Neural progenitor cell (in vitro differentiated cells): Measurements from ENCODE around the gene ST6GAL1. TPM values are rescaled to one million over a fixed set of nuclear protein-coding genes. Genes with fewer than 3 reads are reported as not detected.

Experiments
- DNase-seq: peaks from one replicate; pipeline ENCODE4 v3.0.0-alpha.2; 2016; ENCODE audit warnings: low spot score
- H2AFZ ChIP-seq: fragments of 200-600 bp; sonication (generic); replicated peaks from 2 replicates; pipeline ENCODE4 v1.6.1; 2016; ENCODE audit warnings: antibody characterized with exemption
- H3F3A ChIP-seq: fragments of 200-600 bp; sonication (generic); 2 replicates; pipeline ENCODE4 v1.6.1; 2016; ENCODE audit warnings: antibody characterized with exemption, low read depth
- H3K27ac ChIP-seq: fragments of 200-600 bp; sonication (generic); 2 replicates; pipeline ENCODE4 v1.5.1; 2016; ENCODE audit warnings: mild to moderate bottlenecking
- H3K27me3 ChIP-seq: fragments of 200-600 bp; sonication (generic); 2 replicates; pipeline ENCODE4 v1.6.1; 2016; ENCODE audit warnings: mild to moderate bottlenecking, moderate library complexity
- H3K36me3 ChIP-seq: fragments of 200-600 bp; sonication (generic); 2 replicates; pipeline ENCODE4 v1.5.1; 2016
- H3K4me1 ChIP-seq: fragments of 200-600 bp; sonication (generic); 2 replicates; pipeline ENCODE4 v1.6.1; 2016; ENCODE audit warnings: mixed run types
- H3K4me2 ChIP-seq: fragments of 200-600 bp; sonication (generic); 2 replicates; pipeline ENCODE4 v1.6.1; 2016
- H3K4me3 ChIP-seq: fragments of 200-600 bp; sonication (generic); 2 replicates; pipeline ENCODE4 v1.5.1; 2016
- H3K79me2 ChIP-seq: fragments of 200-600 bp; sonication (generic); 2 replicates; pipeline ENCODE4 v1.6.1; 2016; ENCODE audit warnings: low read depth
- H3K9ac ChIP-seq: fragments of 200-600 bp; sonication (generic); 2 replicates; pipeline ENCODE4 v1.6.1; 2016
- H3K9me3 ChIP-seq: fragments of 200-600 bp; sonication (generic); 2 replicates; pipeline ENCODE4 v1.5.1; 2016; ENCODE audit warnings: low read depth
- H4K20me1 ChIP-seq: fragments of 200-600 bp; sonication (generic); 2 replicates; pipeline ENCODE4 v1.6.1; 2016; ENCODE audit warnings: low read depth
- H3K27ac Mint-ChIP-seq: 3 replicates; pipeline ENCODE4 v1.8.0; 2021; ENCODE audit warnings: mixed read lengths
- H3K27me3 Mint-ChIP-seq: 2 replicates; pipeline ENCODE4 v1.8.0; 2022; ENCODE audit warnings: low read depth, mild to moderate bottlenecking, inconsistent platforms, moderate library complexity, mixed read lengths; ENCODE audit not compliant: insufficient read depth
- H3K36me3 Mint-ChIP-seq: 3 replicates; pipeline ENCODE4 v1.8.0; 2021; ENCODE audit warnings: mixed read lengths
- H3K4me1 Mint-ChIP-seq: 3 replicates; pipeline ENCODE4 v1.8.0; 2021; ENCODE audit warnings: mixed read lengths
- H3K4me3 Mint-ChIP-seq: 3 replicates; pipeline ENCODE4 v1.8.0; 2021; ENCODE audit warnings: mild to moderate bottlenecking, moderate library complexity, mixed read lengths
- H3K9me3 Mint-ChIP-seq: 3 replicates; pipeline ENCODE4 v1.8.0; 2020; ENCODE audit warnings: mixed read lengths
- EZH2 ChIP-seq: fragments of 200-600 bp; sonication (generic); IDR thresholded peaks from 2 replicates; pipeline ENCODE4 v1.6.1; 2017; ENCODE audit warnings: antibody characterized with exemption, mild to moderate bottlenecking, moderate library complexity
- EZH2phosphoT487 ChIP-seq: fragments of 200-600 bp; sonication (generic); IDR thresholded peaks from 2 replicates; pipeline ENCODE4 v1.6.1; 2017; ENCODE audit warnings: antibody characterized with exemption
- total RNA-seq: library from RNA; depleted of rRNA; stranded (reverse); fragments of >200 nt; gene quantifications from 2 replicates; pipeline ENCODE4 v1.2.3, GENCODE V29; 2015; ENCODE audit warnings: low replicate concordance
- TF ChIP-seq, protein P1 (sequence below): fragments of 200-600 bp; sonication (generic); IDR thresholded peaks from 2 replicates; pipeline ENCODE4 v1.5.1; 2017; ENCODE audit warnings: antibody characterized with exemption, mild to moderate bottlenecking

The ST6GAL1 gene
- total RNA-seq, 1 donor from 2014 or later: 27.3 TPM

DNA sequence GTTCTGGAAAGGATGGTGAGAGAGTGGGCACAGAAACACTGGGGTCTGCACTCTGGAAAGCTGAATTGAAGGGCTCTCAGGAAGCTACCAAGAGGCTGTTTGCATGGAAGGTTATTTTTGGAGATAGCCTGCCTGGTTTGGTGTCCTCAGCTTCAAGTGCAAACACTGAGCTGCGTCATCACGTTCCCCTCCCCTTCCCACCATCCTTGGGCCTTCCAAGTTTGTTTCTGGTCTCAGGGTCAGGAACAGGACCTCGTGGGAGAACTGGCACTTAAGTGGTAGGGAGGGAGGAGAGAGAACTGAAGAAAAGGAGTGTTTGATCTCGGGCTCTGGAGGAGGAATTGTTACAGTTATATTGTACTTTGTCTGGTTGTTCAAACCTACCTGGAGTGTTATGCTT lies 10.6 kb downstream of the ST6GAL1 start:
- Mint-ChIP-seq H3K9me3 (no peaks in the 10 kb centered on the region), H3K27ac (no peak overlapping the region), H3K36me3 (peaks cover 34% of the 10 kb centered on the region), H3K4me3 (no peak overlapping the region), H3K4me1 (peaks cover 17% of the 10 kb centered on the region), H3K27me3 (peaks cover 5% of the 10 kb centered on the region)
- no peaks in the 10 kb centered on the region for H3K27me3 ChIP-seq
- no peak overlapping the region for H3K9ac ChIP-seq
- H3K4me2 ChIP-seq: no peak overlapping the region
- TF ChIP-seq EZH2 (no peak), EZH2phosphoT487 (no peak)
- TF ChIP-seq, protein P1, sequence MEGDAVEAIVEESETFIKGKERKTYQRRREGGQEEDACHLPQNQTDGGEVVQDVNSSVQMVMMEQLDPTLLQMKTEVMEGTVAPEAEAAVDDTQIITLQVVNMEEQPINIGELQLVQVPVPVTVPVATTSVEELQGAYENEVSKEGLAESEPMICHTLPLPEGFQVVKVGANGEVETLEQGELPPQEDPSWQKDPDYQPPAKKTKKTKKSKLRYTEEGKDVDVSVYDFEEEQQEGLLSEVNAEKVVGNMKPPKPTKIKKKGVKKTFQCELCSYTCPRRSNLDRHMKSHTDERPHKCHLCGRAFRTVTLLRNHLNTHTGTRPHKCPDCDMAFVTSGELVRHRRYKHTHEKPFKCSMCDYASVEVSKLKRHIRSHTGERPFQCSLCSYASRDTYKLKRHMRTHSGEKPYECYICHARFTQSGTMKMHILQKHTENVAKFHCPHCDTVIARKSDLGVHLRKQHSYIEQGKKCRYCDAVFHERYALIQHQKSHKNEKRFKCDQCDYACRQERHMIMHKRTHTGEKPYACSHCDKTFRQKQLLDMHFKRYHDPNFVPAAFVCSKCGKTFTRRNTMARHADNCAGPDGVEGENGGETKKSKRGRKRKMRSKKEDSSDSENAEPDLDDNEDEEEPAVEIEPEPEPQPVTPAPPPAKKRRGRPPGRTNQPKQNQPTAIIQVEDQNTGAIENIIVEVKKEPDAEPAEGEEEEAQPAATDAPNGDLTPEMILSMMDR: no peak
- no peak overlapping the region for H2AFZ ChIP-seq
- no peak overlapping the region for H3K4me3 ChIP-seq
- no peak overlapping the region for H3K27ac ChIP-seq
- H3K9me3 ChIP-seq: no peaks in the 10 kb centered on the region
- no peaks in the 10 kb centered on the region for H3F3A ChIP-seq
- H3K79me2 ChIP-seq: peaks cover 91% of the 10 kb centered on the region
- no peak for DNase-seq
- peaks cover 59% of the 10 kb centered on the region for H4K20me1 ChIP-seq
- no peaks in the 10 kb centered on the region for H3K36me3 ChIP-seq
- H3K4me1 ChIP-seq: peaks cover 12% of the 10 kb centered on the region

DNA sequence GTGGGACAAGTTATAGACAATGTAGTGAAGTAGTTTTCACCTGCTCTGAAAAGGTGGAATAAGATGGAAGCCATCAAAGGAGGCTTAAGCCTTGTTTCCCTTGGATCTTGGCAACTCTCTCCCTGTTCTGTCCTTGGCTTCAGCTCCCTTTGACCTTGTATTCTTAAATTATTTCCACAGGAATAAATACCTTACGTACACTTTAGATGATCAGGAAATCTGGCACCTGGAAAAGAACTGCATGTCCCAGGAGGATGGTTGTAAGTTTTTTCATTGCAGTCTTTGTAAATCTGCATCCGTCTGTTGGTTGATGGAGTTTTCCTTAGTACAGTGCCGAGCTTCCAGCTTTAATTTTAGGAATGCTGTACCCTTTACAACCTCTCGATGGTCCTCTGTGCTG lies 11.8 kb downstream of the ST6GAL1 start:
- Mint-ChIP-seq H3K27ac (no peak overlapping the region), H3K27me3 (peaks cover 4% of the 10 kb centered on the region), H3K4me3 (no peak overlapping the region), H3K9me3 (no peaks in the 10 kb centered on the region), H3K4me1 (peaks cover 23% of the 10 kb centered on the region), H3K36me3 (peaks cover 40% of the 10 kb centered on the region)
- Histone ChIP-seq H3K79me2 (peaks cover 94% of the 10 kb centered on the region), H3K27ac (no peak overlapping the region), H3K4me2 (no peak overlapping the region), H3K9ac (no peak overlapping the region), H3K4me1 (peaks cover 12% of the 10 kb centered on the region), H2AFZ (no peak overlapping the region), H4K20me1 (peaks cover 54% of the 10 kb centered on the region), H3K4me3 (no peak overlapping the region), H3K36me3 (no peaks in the 10 kb centered on the region), H3F3A (no peaks in the 10 kb centered on the region), H3K9me3 (no peaks in the 10 kb centered on the region), H3K27me3 (no peaks in the 10 kb centered on the region)
- no peak for TF ChIP-seq EZH2
- TF ChIP-seq EZH2phosphoT487: no peak
- TF ChIP-seq, protein P1: no peak
- DNase-seq: no peak

- peaks cover under 1% of the 10 kb centered on the region for H3K9me3 Mint-ChIP-seq
- Histone ChIP-seq H3F3A (no peaks in the 10 kb centered on the region), H3K4me2 (no peak overlapping the region), H3K79me2 (peaks cover 69% of the 10 kb centered on the region), H3K9ac (no peak overlapping the region), H3K36me3 (no peaks in the 10 kb centered on the region), H3K27ac (no peak overlapping the region), H3K4me1 (peaks cover 12% of the 10 kb centered on the region), H3K9me3 (no peaks in the 10 kb centered on the region), H3K27me3 (no peaks in the 10 kb centered on the region), H2AFZ (no peak overlapping the region), H3K4me3 (no peak overlapping the region), H4K20me1 (peaks cover 48% of the 10 kb centered on the region)
- H3K4me1 Mint-ChIP-seq: peaks cover 17% of the 10 kb centered on the region
- H3K27me3 Mint-ChIP-seq: peaks cover 6% of the 10 kb centered on the region
- no peak overlapping the region for H3K27ac Mint-ChIP-seq
- TF ChIP-seq EZH2 (no peak), EZH2phosphoT487 (no peak)
- TF ChIP-seq, protein P1: no peak
- H3K36me3 Mint-ChIP-seq: peaks cover 37% of the 10 kb centered on the region
- DNase-seq: no peak
- H3K4me3 Mint-ChIP-seq: no peak overlapping the region
Observed at GRCh38 chr3:186945255-186945823, 15.0 kb downstream of the ST6GAL1 start.
